CD4-positive, alpha-beta T cell (primary cell): ENCODE results near the gene RNF150. TPM values are rescaled to one million over a fixed set of nuclear protein-coding genes. Genes with fewer than 3 reads are reported as not detected.

Experiments used
- ATAC-seq: fragments of 200-7000 bp; cut with Tn5 transposase; one replicate; pipeline ENCODE4 v1.10.0; 2022; ENCODE audit warnings: mild to moderate bottlenecking; ENCODE audit not compliant: poor library complexity
- CTCF ChIA-PET: fragments of 350-600 bp; sonication (Branson Sonifier 250); formaldehyde crosslinking; loops from one replicate; lab custom pipeline; 2021; ENCODE audit warnings: antibody characterized with exemption, inconsistent platforms; lab: Charles Lee
- POLR2A ChIA-PET: fragments of 350-600 bp; sonication (Branson Sonifier 250); formaldehyde crosslinking; loops from one replicate; lab custom pipeline; 2021; ENCODE audit warnings: antibody characterized with exemption, inconsistent platforms; lab: Charles Lee
- DNase-seq, 14 experiments: peaks; one replicate each; pipeline ENCODE4 v3.0.0-alpha.2; 2013 to 2020; ENCODE audit warnings: mixed read lengths in 2 of 14
- H3K27ac ChIP-seq, 2 donors: one replicate each; pipeline versions ENCODE4 v1.5.1 to v1.7.0; 2013; ENCODE audit warnings: low read length in 2 of 2, low read depth in 1 of 2, mild to moderate bottlenecking in 1 of 2
- H3K27me3 ChIP-seq, 2 experiments: 1 replicate in 1 of 2; 2 replicates in 1 of 2; pipeline versions ENCODE4 v1.6.1 to v1.7.0; 2013; ENCODE audit warnings: low read length in 2 of 2, control low read depth in 1 of 2, mild to moderate bottlenecking in 1 of 2, moderate library complexity in 1 of 2; ENCODE audit not compliant: insufficient read depth in 2 of 2, control insufficient read depth in 1 of 2
- H3K36me3 ChIP-seq: one replicate; pipeline ENCODE4 v1.6.1; 2013; ENCODE audit warnings: low read length, control low read depth; ENCODE audit not compliant: insufficient read depth
- H3K4me1 ChIP-seq: one replicate; pipeline ENCODE4 v1.6.1; 2013; ENCODE audit warnings: low read length, control low read depth; ENCODE audit not compliant: insufficient read depth
- H3K4me3 ChIP-seq: one replicate; pipeline ENCODE4 v1.5.1; 2013; ENCODE audit warnings: mild to moderate bottlenecking, low read length, moderate library complexity
- H3K9me3 ChIP-seq, 2 experiments: 1 replicate in 1 of 2; 2 replicates in 1 of 2; pipeline versions ENCODE4 v1.6.1 to v1.7.0; 2013; ENCODE audit warnings: low read length in 2 of 2, mild to moderate bottlenecking in 2 of 2, control low read depth in 1 of 2, moderate library complexity in 1 of 2; ENCODE audit not compliant: control insufficient read depth in 1 of 2, insufficient read depth in 1 of 2
- H3K27ac Mint-ChIP-seq: one replicate; pipeline ENCODE4 v1.8.0; 2020; ENCODE audit warnings: mixed read lengths
- H3K27me3 Mint-ChIP-seq: one replicate; pipeline ENCODE4 v1.8.0; 2021; ENCODE audit warnings: mixed read lengths
- H3K36me3 Mint-ChIP-seq: one replicate; pipeline ENCODE4 v1.8.0; 2021; ENCODE audit warnings: low read depth, mixed read lengths
- H3K4me1 Mint-ChIP-seq: one replicate; pipeline ENCODE4 v1.8.0; 2021; ENCODE audit warnings: low read depth, mixed read lengths
- H3K4me3 Mint-ChIP-seq: one replicate; pipeline ENCODE4 v1.8.0; 2020; ENCODE audit warnings: mild to moderate bottlenecking, mixed read lengths
- H3K9me3 Mint-ChIP-seq: one replicate; pipeline ENCODE4 v1.8.0; 2020; ENCODE audit warnings: mixed read lengths
- CTCF ChIP-seq: fragments of 200-600 bp; IDR thresholded peaks from one replicate; pipeline ENCODE4 v1.8.0; 2022; ENCODE audit warnings: antibody characterized with exemption, mild to moderate bottlenecking
- intact Hi-C, 2 experiments: fragments of 100-400 bp; cut with DNase I in 1 of 2; cut with micrococcal nuclease in 1 of 2; formaldehyde crosslinking; loops; one replicate each; pipeline versions ENCODE4 v1.15.1 to v1.9.0; 2023 to 2025; cut with DNase I, micrococcal nuclease
- total RNA-seq, 174 experiments: library from RNA in 2 of 174; stranded (reverse) in 2 of 174; gene quantifications; one replicate each; pipeline ENCODE4 v1.2.3 and lab custom pipeline; 2021 to 2026

Gene RNF150
- total RNA-seq, 2 experiments from 2014 or later = not detected

DNA sequence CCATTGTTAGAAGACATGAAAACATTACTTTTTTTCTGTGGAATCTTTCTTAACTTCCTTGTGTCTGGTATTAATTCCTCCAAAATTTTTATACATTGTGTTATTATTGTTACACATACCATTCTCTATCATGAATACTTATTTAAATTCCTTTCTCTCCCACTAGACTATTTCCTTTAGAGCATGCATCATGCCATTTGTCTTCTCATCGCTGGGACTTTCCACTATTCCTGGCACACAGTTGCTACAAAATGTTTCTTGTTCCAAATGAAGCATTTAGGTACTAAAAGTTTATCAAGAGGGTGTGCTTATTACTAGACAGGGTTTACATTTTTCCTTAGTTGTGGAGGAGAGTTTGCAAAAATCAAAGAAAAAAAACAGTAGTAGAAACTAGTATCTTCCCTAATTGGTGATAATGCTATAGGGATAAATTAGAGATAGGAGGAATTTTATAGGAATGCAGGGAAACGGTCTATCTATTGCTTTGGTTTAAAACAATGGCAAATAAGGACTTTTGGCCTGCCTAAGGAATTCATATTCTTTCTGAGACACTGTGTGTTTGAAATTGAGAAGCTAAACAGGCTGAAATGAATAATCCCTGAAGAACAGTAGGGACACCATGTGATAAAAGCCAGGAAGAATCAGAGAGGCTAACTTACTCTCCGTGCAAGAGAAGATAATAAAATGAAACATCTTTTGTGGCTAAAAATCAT lies 189.6 kb downstream of the RNF150 start:
- no peaks in the 10 kb centered on the region for H3K4me1 Mint-ChIP-seq
- CTCF ChIA-PET = no interaction called here
- DNase-seq = no peak
- no peak overlapping the region for H3K4me3 Mint-ChIP-seq
- Histone ChIP-seq H3K4me3 (no peak overlapping the region), H3K27me3 (no peaks in the 10 kb centered on the region), H3K4me1 (no peaks in the 10 kb centered on the region), H3K27ac (no peak overlapping the region), H3K9me3 (no peaks in the 10 kb centered on the region), H3K36me3 (no peaks in the 10 kb centered on the region)
- intact Hi-C loops = no loop called here
- H3K9me3 Mint-ChIP-seq = no peaks in the 10 kb centered on the region
- H3K27ac Mint-ChIP-seq = no peak overlapping the region
- H3K36me3 Mint-ChIP-seq = no peaks in the 10 kb centered on the region
- no peak for ATAC-seq
- no peak for TF ChIP-seq CTCF
- H3K27me3 Mint-ChIP-seq = no peaks in the 10 kb centered on the region
- POLR2A ChIA-PET = no interaction called here

DNA sequence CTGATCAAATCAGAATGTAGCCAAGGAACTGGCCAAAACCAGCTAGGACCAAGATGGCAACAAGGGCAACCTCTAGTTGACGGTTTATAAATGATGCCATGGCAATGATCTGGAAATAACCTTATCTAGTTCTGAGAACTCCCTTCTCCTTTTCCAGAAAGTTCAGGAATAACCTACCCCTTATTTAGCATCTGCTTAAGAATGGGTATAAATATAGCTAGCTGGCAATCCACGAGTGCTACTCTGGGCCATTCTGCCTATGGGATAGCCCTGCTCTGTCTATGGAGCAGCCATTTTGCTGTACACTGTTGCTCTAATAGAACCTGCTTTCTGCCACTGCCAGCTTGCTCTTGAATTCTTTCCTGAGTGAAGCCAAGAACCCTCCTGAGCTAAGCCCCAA lies 192.7 kb downstream of the RNF150 start:
- TF ChIP-seq CTCF = no peak
- Histone ChIP-seq H3K36me3 (no peaks in the 10 kb centered on the region), H3K4me1 (no peaks in the 10 kb centered on the region), H3K27ac (no peak overlapping the region), H3K27me3 (no peaks in the 10 kb centered on the region), H3K4me3 (no peak overlapping the region), H3K9me3 (no peaks in the 10 kb centered on the region)
- no peaks in the 10 kb centered on the region for H3K4me1 Mint-ChIP-seq
- ChIA-PET CTCF (no interaction called here), POLR2A (no interaction called here)
- no peak overlapping the region for H3K27ac Mint-ChIP-seq
- H3K27me3 Mint-ChIP-seq = no peaks in the 10 kb centered on the region
- H3K9me3 Mint-ChIP-seq = no peaks in the 10 kb centered on the region
- ATAC-seq = no peak
- no peak for DNase-seq
- intact Hi-C loops = no loop called here
- H3K36me3 Mint-ChIP-seq = no peaks in the 10 kb centered on the region
- H3K4me3 Mint-ChIP-seq = no peak overlapping the region

DNA sequence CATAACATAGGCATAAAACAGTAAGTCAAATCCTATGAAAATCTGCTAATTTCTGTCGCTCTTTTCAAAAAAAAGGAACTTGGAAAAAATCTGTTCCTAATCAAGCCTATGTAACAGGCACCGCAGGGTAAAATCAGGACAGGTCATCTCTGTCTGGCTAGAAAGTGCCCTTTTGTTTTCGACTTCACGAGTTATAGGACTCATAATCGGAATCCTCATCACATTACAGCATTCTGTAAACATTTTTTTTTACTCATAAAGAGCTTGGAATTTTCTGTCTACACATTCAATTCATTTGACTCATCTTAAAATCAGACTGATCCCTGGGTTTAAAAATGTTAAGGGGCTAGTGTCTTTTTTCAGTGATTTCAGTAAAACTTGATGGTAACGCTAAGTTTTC lies 195.4 kb downstream of the RNF150 start:
- POLR2A ChIA-PET = no interaction called here
- no peaks in the 10 kb centered on the region for H3K9me3 ChIP-seq
- no peaks in the 10 kb centered on the region for H3K4me1 Mint-ChIP-seq
- CTCF ChIA-PET = interaction anchor here (1.2 kb wide), 1 partner anchor 8 kb away, joined by 3 read pairs; no protein-coding TSS in a partner anchor
- no peaks in the 10 kb centered on the region for H3K27me3 ChIP-seq
- no peaks in the 10 kb centered on the region for H3K27me3 Mint-ChIP-seq
- H3K9me3 Mint-ChIP-seq = no peaks in the 10 kb centered on the region
- DNase-seq (no peak), ATAC-seq (no peak)
- intact Hi-C loops = no loop called here
- no peak overlapping the region for H3K27ac Mint-ChIP-seq
- no peaks in the 10 kb centered on the region for H3K4me1 ChIP-seq
- H3K27ac ChIP-seq = no peak overlapping the region
- H3K36me3 Mint-ChIP-seq = no peaks in the 10 kb centered on the region
- no peaks in the 10 kb centered on the region for H3K36me3 ChIP-seq
- no peak overlapping the region for H3K4me3 ChIP-seq
- no peak overlapping the region for H3K4me3 Mint-ChIP-seq
- TF ChIP-seq CTCF = no peak
